ENCODE measurements around the gene MLKL.
A peak's percentile ranks its signal among the peaks of the same experiment; 100 is the strongest.
"Not testable (repeated sequence)": the region's sequence is repeated elsewhere in the genome, so short reads cannot be mapped to it uniquely, and the experiment has no call there.

MLKL gene

GRCh38 chr16:74732707-74733350 lies 32.2 kb upstream of the MLKL start:
- DNase-seq (ENCODE audit: low read depth in 3 of 3), result no peak

GRCh38 chr16:74731853-74732477 lies 31.3 kb upstream of the MLKL start:
- DNase-seq (ENCODE audit: low read depth in 3 of 3), result no peak

- no peak for DNase-seq (ENCODE audit: low read depth in 3 of 3)
These were observed 29.4 kb upstream of the MLKL start for GRCh38 chr16:74729783-74730683.

DNA sequence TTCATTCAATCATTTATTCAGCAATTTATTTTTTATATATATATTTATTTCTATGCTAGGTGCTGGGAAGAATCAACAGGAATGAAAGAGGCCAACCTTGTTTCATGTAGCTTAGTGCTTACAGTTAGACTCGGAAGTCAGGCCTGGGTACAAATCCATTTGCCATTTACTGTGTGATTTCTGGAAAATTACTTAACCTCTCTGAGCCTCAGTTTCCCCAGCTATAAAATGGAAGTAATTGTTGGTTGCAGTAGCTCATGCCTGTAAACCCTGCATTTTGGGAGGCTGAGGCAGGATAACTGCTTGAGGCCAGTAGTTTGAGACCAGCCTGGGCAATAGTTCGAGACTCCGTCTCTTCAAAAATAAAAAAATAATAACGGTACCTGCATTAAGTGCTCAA lies 27.2 kb upstream of the MLKL start:
- DNase-seq (ENCODE audit: low read depth in 3 of 3), result no peak

GRCh38 chr16:74726716-74727115 lies 26.1 kb upstream of the MLKL start:
- peak in 2 of 3 experiments; percentile 2 to 50 for DNase-seq (ENCODE audit: low read depth in 3 of 3)

- no peak for DNase-seq (ENCODE audit: low read depth in 3 of 3)
These were observed 25.2 kb upstream of the MLKL start for GRCh38 chr16:74725651-74726455.

- no peak for DNase-seq (ENCODE audit: low read depth in 3 of 3)
These were observed 24.3 kb upstream of the MLKL start for GRCh38 chr16:74724820-74725549.

GRCh38 chr16:74723256-74723655 lies 22.6 kb upstream of the MLKL start:
- DNase-seq (ENCODE audit: low read depth in 3 of 3), result no peak

GRCh38 chr16:74722156-74722555 lies 21.5 kb upstream of the MLKL start:
- DNase-seq (ENCODE audit: low read depth in 3 of 3), result not testable (repeated sequence)

DNA sequence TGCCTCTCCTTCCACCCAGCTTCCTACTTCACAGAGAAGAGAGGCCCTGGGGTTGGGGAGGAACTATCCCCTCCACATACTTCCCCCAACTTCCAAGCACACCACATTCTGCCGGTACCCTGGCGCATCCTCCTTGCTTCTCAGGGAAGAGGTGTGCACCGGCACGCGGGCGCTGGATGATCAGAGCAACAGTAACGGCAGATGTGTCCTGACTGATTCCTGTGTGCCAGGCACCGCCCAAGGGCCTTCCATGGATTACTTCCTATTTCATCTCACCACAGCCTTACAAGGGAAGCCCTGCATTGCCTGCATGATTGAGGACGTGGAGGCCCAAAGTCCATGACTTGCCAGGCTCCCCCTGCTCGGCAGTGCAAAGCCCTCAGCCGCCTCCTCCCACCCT lies 21.1 kb upstream of the MLKL start:
- no peak for DNase-seq (ENCODE audit: low read depth in 3 of 3)

- no peak for DNase-seq (ENCODE audit: low read depth in 3 of 3)
These were observed 19.9 kb upstream of the MLKL start for GRCh38 chr16:74720579-74720978.

GRCh38 chr16:74718741-74719610 lies 18.3 kb upstream of the MLKL start:
- DNase-seq (ENCODE audit: low read depth in 3 of 3), result no peak

- no peak for DNase-seq (ENCODE audit: low read depth in 3 of 3)
These were observed 17.5 kb upstream of the MLKL start for GRCh38 chr16:74718140-74718539.

DNA sequence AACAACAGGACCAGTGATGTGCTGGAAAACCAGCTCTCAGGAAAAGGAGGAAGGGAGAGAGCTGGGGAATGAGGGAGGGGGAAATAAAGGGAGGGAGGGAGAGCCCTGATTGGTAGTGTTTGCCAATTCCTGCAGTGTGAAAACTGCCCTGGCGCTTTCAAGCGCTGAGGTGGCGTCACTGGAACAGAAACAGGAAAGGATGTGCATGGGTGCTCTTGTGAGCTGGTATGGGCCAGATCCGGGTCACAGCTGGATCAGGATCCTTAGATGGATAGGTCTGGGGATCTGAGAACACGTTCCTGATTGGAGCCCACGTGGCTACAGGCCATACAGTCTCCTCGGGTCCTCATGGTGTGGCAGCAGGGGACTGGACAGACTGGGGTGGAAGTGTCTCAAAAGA lies 16.7 kb upstream of the MLKL start:
- DNase-seq (ENCODE audit: low read depth in 3 of 3), result no peak

GRCh38 chr16:74716355-74716754 lies 15.7 kb upstream of the MLKL start:
- no peak for DNase-seq (ENCODE audit: low read depth in 3 of 3)

DNA sequence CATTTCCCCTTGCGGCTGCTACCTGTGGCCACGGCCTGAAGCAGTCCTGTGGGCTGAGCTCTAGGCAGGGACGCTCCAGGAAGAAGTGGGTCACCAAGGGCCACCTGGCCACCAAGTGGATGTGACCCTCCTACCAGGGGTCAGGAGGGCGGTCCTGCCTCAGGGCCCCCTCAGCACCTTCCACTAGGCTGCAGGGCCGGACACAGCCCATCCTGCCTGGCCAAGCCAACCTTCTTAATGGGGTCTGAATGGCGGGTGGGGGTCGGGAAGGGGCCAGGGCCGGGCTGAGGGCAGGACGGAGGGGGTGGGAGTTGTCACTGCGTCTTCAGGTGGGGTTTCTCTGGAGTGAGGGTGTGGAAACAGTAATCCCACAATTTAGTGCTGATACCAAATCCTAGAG lies 13.2 kb upstream of the MLKL start:
- no peak for DNase-seq (ENCODE audit: low read depth in 3 of 3)

DNA sequence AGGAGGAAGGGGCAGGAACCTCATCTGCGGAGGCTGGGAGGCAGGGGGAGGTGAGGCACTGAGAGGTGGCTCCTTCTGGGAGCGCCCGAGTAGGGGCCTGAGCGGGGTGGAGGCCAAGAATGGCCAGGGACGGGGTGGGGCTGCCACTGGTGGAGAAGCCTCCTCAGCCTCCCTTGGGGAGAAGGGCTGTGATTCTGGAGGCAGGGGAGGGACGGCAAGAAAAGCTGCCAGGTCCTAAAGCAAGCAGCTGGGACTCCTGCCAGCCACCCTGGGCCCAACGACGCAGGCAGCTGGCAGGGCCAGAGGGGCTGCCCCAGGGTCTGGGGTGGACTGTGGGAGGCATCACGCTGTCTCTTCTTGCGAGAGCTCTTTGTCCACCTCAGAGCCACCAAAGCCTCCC lies 12.7 kb upstream of the MLKL start:
- no peak for DNase-seq (ENCODE audit: low read depth in 3 of 3)

- no peak for DNase-seq (ENCODE audit: low read depth in 3 of 3)
These were observed 11.3 kb upstream of the MLKL start for GRCh38 chr16:74711938-74712337.

DNA sequence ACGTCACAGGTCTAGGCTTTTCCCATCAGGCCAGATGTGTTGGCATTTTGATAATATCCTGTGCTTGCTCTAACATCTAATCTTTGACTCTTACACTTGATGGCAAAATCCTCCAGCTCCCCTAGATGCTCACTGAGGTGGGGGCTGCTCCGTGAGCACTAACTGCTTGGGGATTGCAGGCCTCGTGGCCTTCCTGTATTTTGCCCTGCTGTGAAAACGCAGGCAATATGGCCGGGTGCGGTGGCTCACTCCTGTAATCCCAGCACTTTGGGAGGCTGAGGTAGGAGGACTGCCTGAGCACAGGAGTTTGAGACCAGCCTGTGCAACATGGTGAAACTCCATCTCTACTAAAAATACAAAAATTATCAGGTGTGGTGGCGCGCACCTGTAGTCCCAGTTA lies 9.7 kb upstream of the MLKL start:
- no peak for DNase-seq (ENCODE audit: low read depth in 3 of 3)

- peak; percentile 66 to 78 (median 70) for DNase-seq (ENCODE audit: low read depth in 3 of 3)
These were observed 8.8 kb upstream of the MLKL start for GRCh38 chr16:74709441-74709877.
